MV-4-11 (cell line): ENCODE measurements around the gene CARMIL1.

ENCODE experiments used
- DNase-seq: peaks from one replicate; lab custom pipeline; 2025; lab: John Stamatoyannopoulos, UW

Gene CARMIL1

DNA sequence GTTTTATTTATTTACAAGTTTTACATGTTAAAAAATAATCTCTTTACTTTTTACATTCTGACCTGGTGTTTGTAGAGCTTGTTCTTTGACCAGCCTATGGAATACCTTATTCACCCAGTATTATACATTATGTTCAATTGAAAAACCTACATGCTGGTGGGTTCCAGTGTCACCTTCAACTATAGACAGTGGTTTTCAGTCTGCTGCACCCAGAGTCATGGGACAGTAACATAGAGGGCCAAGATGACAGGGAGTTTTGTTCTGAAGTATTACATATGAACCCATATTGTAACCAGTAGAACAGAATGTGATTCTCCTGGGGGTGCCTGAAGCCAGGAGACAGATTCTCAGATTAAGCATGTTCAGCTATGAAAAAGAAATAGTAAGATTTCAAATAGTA, 233.4 kb downstream of the CARMIL1 start:
- DNase-seq: no peak

DNA sequence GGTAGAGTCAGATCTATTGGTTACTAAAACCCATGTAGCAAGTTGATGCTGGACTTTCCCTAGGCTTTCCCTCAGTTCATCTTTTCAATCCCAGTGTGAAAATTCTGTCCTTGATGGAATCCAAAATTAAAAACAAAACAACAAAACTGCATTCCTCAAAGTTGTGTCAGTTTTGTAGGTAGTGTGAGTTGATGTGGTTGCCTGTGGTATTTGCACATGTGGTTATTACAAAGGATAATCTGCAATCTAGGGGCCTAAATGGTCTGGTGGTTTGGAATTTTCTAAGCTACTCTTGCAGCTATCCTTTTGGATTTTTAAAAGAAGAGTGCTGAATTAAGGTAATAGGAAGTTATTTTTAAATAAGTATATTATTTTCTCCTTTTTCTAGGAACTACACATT, 240.7 kb downstream of the CARMIL1 start:
- DNase-seq: no peak

DNA sequence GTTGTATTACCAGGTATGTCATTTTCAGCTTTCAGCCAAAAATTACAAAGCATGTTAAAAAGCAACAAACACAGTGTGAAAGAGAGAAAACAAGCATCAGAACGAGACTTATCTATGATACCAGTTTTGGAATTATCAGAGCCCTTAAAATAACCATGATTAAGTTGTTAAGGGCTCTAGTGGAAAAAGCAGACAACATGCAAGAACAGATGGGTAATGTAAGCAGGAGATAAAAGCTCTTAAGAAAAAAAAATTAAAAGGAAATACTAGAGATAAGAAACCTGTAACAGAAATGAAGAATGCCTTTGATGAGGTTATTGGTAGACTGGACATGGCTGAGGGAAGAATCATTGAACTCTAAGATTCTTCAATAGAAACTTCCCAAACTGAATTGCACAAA, 245.4 kb downstream of the CARMIL1 start:
- DNase-seq: no peak

DNA sequence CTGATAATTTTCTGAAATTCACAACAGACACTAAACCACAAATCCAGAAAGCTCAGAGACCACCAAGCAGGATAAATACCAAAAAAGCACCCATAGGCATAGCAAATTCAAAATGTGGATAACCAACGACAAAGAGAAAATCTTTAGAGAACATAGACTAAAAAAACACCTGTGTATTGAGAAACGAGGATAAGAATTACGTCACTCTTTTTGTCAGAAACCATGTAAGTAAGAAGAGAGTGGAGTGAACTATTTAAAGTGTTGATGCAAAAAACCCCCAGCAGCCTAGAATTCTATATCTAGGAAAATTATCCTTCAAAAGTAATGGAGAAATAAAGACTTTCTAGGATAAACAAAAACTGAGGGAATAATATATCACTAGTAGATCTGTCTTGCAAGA, 245.9 kb downstream of the CARMIL1 start:
- no peak for DNase-seq

DNA sequence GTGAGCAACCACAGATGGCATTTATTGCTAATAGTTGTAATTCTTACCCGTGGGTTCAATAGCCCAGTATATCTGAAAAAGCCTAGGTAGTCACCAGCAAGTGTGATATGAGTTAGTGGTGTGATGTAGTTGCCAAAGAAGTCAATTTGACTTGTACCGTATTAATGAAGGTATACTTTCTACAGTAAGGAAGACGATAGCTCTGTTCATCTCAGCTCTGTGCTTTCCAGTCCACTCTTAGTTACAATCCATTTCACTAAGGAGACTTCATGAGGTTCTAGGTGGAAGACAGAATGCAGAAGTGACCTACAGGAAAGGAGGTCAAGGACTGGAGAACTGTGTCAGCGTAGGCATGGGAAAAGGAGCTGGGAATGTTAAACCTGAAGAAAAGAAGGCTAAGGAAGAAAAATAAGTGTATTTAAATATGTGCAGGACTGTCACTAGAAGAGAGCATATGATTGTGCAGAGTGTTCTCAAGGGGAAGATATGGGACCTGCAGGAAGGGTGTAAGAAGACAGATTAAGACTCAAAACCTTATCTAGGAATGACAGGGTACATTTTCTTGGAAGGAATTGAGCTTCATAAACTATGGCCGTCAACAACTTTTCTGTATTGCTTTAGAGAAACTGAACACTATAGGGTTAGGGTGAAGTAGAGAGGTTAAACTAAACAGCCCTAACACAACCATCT, 255.9 kb downstream of the CARMIL1 start:
- no peak for DNase-seq

DNA sequence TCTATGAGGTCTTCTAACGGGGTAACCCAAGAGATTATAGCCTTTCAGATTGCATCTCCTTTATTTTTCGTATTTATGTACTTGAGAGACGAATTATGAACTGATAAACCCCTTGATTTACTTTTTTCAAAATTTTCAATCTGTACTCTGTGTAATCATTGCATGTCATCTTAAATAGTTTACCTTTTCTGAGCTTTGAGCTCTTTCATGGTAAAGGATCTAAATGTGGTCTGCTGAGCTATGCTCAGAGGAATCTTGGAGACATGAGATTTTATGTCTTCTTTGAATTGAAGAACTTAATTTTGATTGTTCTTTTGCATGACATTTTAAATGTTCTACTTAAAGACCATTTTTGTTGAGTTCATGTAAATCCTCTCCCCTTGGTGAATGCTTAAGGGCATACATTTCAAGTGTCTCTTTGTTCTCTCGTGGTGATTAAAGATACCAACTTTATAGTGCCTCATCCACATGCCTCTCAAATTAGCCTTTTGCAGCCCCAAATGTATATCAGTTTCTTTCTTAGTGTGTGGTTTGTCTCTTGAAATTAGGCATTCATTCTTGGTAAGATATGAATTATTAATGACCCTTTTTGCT, 256.6 kb downstream of the CARMIL1 start:
- no peak for DNase-seq

DNA sequence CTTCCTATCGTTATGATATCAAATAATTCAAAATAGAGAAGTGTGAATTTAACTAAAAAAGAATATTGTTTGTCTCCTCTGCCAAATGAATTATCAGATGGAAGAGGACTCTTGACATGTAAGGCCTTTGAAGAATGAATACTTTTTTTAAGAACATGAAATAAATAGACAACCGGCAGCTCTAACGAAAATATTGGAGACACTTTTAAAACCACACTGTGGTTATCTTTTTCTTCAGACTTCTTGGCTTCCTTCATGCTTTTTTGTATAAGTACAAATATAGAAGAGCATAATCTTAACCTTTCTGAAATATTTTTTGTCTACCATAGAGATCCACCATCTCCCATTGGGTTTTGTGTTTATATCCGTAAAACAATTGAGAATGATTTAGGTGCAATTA, 257.6 kb downstream of the CARMIL1 start:
- no peak for DNase-seq

DNA sequence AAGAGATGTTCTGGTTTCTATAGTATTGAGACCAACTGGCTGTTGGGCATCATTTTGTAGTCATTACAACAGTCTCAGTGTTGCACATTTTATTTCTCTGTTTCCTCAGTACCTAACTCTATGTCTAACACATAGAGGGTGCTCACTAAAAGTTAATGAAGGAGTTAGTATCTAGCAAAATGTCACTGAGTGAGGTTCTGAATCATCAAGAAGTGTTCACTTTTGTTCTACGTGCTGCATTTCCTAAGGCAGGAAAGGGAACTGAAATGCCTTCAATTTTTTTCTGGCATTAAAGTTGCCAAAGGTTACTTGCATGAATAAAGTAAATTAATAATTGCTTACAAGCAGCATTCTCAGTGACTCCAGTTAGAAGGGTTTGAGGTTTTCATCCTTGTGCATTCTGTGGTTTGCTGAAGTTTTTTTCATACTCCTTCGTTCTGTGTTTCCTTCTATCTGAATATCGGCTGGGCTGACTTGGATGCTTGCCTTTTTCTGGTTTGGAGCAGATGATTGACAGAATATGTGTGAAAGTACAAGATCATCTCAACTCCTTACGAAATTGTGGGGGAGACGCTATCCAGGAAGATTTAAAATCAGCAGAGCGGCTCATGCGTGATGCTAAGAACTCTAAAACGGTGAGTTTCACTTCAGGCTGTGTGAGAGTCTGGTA, 258.3 kb downstream of the CARMIL1 start:
- peak; percentile 22 for DNase-seq

DNA sequence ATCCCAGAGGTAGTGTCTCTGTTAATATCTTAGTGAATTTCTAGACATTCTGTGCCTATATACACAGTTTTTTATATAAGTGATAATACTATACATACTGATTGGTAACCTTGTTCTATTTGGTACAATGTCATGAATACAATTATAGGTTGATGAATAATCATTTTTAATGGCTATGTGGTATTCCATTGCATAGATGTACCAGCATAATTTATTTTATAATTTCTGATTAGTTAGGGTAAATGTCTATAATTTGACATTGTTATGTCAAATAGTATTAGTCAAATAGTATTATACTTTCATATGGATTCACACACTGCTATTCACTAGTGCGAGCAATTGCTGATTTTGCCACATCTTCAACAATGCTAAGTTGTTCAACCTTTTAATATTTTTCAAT, 262.1 kb downstream of the CARMIL1 start:
- no peak for DNase-seq

DNA sequence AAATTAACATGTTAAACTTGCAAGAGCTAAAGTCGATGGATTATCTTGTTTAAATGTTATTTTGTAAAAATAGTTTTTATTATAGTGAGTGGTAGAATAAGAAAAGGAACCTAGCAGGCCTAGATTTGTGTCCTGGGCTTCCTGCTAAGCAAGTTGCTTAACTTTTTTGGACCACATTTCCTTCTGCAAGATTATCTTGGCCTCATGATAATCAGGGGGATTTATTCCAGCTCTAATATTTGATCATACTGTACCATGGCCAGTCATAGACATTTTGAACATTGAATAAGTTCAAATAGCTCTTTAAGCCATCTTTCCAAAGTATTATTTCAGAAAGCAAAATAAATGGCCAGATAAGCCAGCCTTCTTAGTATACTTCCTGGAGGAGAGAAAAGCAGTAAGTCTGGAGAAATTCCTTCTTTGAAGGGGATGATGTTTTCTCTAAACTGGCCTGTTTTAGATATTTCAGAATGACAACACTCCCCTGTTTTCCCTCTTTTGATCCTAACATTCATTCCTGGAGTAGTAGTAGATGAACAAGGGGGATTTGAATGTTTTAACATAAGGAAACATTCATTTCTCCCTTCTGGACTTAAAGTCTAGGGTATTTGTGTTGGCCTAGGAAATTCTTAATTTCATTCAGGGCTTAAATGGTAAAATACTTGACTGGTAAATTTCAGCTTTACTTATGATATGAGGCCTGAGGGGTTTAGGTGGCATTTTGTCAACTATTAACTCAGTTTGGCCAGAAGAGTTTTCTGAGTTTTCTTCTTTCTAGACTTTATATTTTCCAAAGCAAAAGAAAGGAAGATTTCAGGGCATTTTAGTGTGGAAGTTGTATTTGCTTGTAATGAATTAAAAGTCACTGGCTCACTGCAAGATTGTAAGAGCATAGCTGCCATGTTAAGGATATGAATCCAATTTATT, 264.1 kb downstream of the CARMIL1 start:
- peak; percentile 26 for DNase-seq

DNA sequence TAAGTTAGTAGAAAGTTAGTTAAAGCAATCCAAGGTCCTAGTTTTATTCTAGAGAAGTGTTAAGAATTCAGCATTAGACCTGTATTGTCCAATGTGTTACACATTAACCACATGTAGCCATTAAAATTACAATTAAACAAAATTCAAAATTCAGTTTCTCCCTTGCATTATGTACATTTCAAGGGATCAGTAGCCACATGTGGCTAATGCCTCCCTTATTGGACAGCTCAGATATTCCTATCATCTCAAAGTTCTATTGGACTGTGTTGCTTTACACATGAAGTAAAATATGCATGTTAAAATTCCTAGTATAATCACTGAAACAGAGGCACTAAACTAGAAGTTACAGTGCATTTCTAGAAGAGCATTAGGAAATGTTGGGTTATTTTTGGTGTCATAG, 265.7 kb downstream of the CARMIL1 start:
- DNase-seq: no peak

DNA sequence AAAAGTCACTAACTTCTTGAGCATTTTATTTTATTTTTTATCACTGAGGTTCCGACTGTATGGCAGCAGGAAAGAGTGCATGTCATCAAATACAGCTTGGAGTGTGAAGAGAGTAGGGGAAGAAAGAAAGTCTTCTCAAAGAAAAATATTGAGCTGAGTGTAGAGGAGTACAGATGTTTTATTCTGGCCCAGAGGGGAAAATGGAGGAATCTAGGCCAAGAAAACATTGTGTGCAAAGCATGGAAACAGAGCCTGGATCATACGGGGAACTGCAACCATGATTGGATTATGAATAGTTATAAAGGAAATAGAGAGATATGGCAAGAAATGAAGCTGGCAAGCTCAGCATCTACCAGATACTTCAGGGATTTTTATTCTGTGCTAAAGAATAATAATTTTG, 268.6 kb downstream of the CARMIL1 start:
- no peak for DNase-seq

DNA sequence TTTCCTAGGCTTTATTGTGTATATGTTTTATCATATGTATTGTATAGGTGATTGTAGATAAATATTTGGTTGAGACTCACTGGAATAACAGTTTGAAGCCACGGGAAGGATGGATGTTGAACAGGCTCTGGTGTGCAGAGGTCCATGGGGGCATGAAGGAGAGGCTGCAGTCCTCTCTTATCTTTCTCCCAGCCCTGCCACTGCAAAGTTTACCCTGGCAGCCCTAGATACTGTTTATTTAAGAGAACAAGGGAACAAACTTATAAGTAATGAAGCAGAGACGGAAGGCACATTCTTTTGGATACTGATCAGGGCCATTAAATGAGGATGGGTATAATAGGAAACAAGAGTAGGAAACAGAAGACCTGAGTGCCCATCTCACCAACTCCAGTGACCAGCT, 269.3 kb downstream of the CARMIL1 start:
- no peak for DNase-seq

DNA sequence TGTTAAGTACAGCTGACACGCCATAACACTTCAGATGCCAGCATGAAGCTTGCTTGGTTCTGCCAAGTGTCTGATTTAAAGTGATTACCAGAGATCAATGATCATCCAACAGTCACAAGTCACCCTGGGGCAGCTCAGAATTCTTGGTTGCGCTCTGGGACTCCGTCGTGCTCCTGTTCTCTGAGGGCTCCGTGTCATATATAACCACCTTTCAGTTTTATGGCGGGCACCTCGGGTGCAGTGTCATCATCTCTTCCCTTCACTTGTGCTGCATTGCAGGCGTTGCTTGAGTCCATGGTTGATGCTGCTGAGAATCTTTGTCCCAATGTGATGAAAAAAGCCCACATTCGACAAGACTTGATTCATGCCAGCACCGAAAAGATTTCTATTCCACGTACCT, 271.5 kb downstream of the CARMIL1 start:
- no peak for DNase-seq

DNA sequence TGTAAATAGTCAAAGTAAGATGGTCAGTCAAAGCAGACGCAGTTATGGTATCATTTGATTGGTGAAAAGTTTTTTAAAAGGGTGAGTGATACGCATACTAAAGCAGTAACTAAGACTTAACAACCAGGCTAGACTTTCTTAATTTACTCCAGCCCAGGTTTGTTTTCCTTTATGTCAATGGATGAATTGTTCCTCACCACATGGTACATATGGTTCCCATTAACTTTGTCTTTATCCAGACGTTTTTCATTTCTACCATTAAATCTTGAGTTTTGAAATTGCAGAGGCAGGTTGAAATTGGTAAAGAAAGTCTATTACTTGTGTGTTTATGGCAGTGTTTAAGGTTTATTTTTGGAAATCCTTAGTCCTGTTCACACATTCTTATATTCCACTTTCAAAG, 274.3 kb downstream of the CARMIL1 start:
- no peak for DNase-seq

DNA sequence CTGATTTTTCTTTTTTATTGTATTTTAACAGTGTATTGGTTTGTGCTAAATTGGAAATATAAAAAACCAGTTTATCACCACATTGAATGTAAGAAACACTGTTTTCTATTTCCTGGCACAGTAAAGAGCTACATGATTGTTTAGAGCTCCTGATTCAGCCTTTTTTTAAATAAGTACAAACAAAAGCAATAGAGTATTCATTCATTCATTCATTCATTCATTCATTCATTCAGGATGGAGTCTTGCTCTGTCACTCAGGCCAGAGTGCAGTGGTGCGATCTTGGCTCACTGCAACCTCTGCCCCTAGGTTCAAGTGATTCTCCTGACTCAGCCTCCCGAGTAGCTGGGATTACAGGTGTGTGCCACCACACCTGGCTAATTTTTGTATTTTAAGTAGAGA, 276.0 kb downstream of the CARMIL1 start:
- DNase-seq: no peak

DNA sequence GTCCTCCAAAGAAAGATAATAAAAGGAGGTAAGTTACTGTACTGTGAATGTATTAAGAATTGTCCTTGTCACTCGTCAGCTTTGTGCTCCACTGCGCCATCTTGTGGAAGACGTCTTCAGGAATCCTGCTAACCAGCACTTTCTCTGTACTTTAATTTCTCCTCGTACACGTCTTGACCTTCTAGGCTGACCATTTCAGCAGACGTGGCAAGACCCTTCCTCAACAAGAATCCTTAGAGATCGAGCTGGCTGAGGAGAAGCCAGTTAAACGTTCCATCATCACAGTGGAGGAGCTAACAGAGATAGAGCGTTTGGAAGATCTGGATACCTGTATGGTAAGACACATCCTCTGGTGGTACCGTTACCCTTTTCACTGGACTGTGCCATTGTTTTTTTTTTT, 277.3 kb downstream of the CARMIL1 start:
- DNase-seq: peak; percentile 47

DNA sequence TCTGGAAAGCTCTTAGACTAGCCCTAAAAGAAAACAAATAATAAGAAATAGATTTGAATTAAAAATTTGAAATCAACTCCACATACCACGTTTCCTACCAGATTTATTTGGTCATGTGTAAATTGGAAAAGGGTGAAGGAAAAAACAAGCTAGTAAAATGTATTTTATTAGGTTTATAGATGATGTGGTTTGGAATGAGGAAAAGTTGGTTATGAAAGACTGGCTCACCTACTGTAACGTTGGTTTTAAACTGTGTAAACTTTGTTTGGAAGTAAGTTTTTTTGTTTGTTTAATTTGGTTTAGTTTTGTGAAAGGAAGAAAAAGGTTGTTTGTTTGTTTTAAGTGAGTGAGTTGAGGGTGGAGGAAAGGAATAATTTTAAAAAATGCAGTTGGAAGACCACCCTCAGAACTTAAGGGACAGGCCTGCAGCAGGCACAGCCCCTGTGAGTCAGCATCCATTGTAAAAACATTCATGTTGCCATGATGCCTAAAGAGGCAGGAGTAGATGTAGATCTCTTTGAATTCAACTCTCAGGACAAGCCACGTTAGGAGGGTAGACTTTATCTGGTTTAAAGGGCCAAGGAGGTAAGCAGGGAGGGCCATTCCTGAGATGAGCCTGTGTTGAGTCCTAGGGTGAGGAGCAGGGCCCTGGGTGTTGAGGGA, 279.1 kb downstream of the CARMIL1 start:
- no peak for DNase-seq

DNA sequence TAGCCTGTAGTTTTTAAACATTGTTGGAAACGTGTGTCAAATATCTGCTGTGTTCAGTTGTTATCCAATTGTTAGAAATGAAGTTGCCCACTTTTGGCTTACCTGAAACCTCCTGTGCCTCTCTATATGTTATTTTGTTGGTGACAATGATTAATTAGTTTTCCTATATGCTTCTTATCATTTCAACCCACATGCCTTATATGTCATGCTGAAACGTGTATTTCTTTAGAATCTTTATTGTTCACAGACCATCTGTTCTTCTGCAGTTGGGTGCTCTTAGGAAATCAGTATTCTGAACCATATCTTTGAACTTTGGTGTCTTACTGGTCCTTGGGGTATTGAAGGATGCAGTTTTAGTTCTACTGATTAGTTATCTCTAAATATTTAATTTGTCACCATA, 281.7 kb downstream of the CARMIL1 start:
- DNase-seq: no peak

DNA sequence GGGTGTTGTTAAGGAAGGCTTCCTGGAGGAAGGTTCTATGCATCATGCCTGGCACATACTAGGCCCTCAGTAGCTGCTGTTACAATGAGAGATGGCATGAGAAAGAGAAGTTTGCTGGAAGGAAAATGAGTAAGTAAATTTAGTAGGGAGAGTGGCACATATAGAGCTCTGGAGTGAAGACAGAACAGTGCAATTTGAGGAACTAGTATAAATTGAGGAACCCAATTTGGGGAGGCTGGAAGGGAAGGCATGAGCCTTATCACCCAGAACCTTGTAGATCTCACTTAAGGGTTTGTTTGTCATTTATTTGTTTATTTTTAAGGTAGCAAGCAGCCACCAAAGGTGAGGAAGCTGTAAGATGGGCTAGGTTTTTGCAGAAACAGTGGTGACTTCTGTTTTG, 285.8 kb downstream of the CARMIL1 start:
- peak; percentile 47 for DNase-seq

DNA sequence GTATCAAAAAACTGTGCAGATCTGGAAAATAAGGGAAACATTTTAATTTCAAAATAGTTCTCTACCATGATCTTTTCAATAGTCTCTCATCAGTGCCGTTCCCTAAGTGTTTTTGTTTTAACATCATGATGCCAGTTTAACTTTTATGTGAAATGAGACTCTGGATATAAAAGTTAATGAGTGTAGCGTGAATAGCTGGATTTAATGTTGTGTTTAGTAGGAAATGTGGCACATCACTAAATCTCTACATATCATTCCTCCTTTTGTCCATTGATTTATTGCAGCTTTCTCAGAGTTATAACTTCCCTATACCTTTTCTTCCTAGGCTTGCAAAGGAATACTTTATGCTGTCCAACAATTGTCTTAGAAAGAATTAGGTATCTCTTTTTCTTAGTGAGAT, 291.4 kb downstream of the CARMIL1 start:
- DNase-seq: no peak

DNA sequence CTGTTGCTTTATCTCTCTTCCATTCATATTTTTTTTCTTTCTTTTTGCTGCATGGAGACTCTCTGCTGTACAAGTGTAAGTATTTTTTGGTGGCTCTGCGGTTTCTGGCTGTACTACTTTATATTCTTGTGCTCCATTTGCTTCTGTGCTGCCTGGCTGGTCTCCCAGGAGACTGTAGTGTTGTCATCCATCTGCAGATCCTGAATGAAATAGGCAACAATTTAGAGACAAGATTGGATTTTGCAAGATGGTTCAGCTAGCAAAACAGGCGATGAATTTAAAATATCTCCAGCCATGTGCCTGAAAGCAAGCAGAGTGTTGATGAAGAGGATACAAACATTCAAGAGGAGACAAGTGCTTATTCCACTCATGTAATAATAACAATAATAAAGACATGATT, 297.7 kb downstream of the CARMIL1 start:
- no peak for DNase-seq
